Endothelial cell of umbilical vein (primary cell): ENCODE results near the gene ABL1. TPM values are rescaled to one million over a fixed set of nuclear protein-coding genes. Genes with fewer than 3 reads are reported as not detected.

Experiments
- BruUV-seq: library from RNA; stranded (reverse); fragments of 400-500 nt; replicated peaks from 2 replicates; lab custom pipeline; 2021; lab: Mats Ljungman, UMichigan
- CTCF ChIA-PET: fragments of 300-600, 350-600 bp; sonication (Branson Sonifier 250); formaldehyde crosslinking; loops from one replicate; lab custom pipeline; 2021; ENCODE audit warnings: antibody characterized with exemption, inconsistent platforms; lab: Charles Lee
- POLR2A ChIA-PET: fragments of 300-600, 350-600 bp; sonication (Branson Sonifier 250); formaldehyde crosslinking; loops from one replicate; lab custom pipeline; 2021; ENCODE audit warnings: antibody characterized with exemption, inconsistent platforms; lab: Charles Lee
- DNase-seq: peaks from one replicate; pipeline ENCODE4 v3.0.0-alpha.2; 2011; ENCODE audit warnings: low read depth, low spot score
- FAIRE-seq: peaks from 2 replicates; lab custom pipeline; 2011; peaks lifted over from hg19 to GRCh38; lab: Jason Lieb, UNC
- H2AFZ ChIP-seq: 2 replicates; pipeline ENCODE4 v1.6.0; 2012; ENCODE audit warnings: low read depth, low read length, control low read depth, inconsistent platforms
- H3K27ac ChIP-seq: 2 replicates; pipeline ENCODE4 v1.5.1; 2011; ENCODE audit warnings: low read depth, mild to moderate bottlenecking, control low read depth, low read length, moderate library complexity; ENCODE audit not compliant: insufficient read depth
- H3K27me3 ChIP-seq, 2 experiments: 2 replicates each; pipeline versions ENCODE4 v1.6.0 to v1.6.1; 2011; ENCODE audit warnings: low read length in 2 of 2, mixed read lengths in 1 of 2; ENCODE audit not compliant: control insufficient read depth in 2 of 2, insufficient read depth in 2 of 2
- H3K36me3 ChIP-seq, 2 experiments: 2 replicates in 1 of 2; 3 replicates in 1 of 2; pipeline ENCODE4 v1.5.1; 2011; ENCODE audit warnings: low read length in 2 of 2, mild to moderate bottlenecking in 1 of 2, moderate library complexity in 1 of 2; ENCODE audit not compliant: control insufficient read depth in 2 of 2, insufficient read depth in 2 of 2; ENCODE audit errors: extremely low read depth in 1 of 2
- H3K4me1 ChIP-seq: 3 replicates; pipeline ENCODE4 v1.5.1; 2011; ENCODE audit warnings: mild to moderate bottlenecking, low read length; ENCODE audit not compliant: control insufficient read depth, insufficient read depth; ENCODE audit errors: extremely low read depth
- H3K4me2 ChIP-seq: 2 replicates; pipeline ENCODE4 v1.6.1; 2011; ENCODE audit warnings: low read length, control low read depth, mixed read lengths; ENCODE audit not compliant: insufficient read depth
- H3K4me3 ChIP-seq, 3 experiments: fragments of 200-600 bp in 1 of 3; sonication (generic), shearing (Covaris generic) in 1 of 3; replicated peaks in 1 of 3; 2 replicates each; pipeline ENCODE4 v1.5.1; 2011 to 2016; ENCODE audit warnings: control low read depth in 3 of 3, low read length in 3 of 3, mild to moderate bottlenecking in 2 of 3, inconsistent platforms in 1 of 3, low read depth in 1 of 3, moderate library complexity in 1 of 3; ENCODE audit not compliant: insufficient read depth in 1 of 3
- H3K79me2 ChIP-seq: 2 replicates; pipeline ENCODE4 v1.6.0; 2012; ENCODE audit warnings: low read length, inconsistent platforms; ENCODE audit not compliant: control insufficient read depth, insufficient read depth
- H3K9ac ChIP-seq: replicated peaks from 2 replicates; pipeline ENCODE3; 2011; ENCODE audit warnings: low read length, control low read depth; ENCODE audit not compliant: insufficient read depth; ENCODE audit errors: extremely low read depth
- H3K9me1 ChIP-seq: replicated peaks from 3 replicates; pipeline ENCODE4 v1.6.0; 2011; ENCODE audit warnings: mild to moderate bottlenecking, low read length; ENCODE audit not compliant: control insufficient read depth, insufficient read depth; ENCODE audit errors: extremely low read depth
- H3K9me3 ChIP-seq: replicated peaks from 2 replicates; pipeline ENCODE4 v1.5.1; 2012; ENCODE audit warnings: low read length, inconsistent platforms; ENCODE audit not compliant: control insufficient read depth, insufficient read depth
- H4K20me1 ChIP-seq: replicated peaks from 2 replicates; pipeline ENCODE3; 2011; ENCODE audit warnings: mild to moderate bottlenecking, low read length; ENCODE audit not compliant: control insufficient read depth, insufficient read depth; ENCODE audit errors: extremely low read depth
- EZH2 ChIP-seq: IDR thresholded peaks from 2 replicates; pipeline ENCODE4 v1.6.1; 2012; ENCODE audit warnings: borderline replicate concordance, low read depth, mild to moderate bottlenecking, moderate library complexity, low read length, inconsistent platforms; ENCODE audit not compliant: severe bottlenecking
- FOS ChIP-seq: IDR thresholded peaks from 2 replicates; pipeline ENCODE4 v1.6.1; 2011; ENCODE audit warnings: mild to moderate bottlenecking, low read length, moderate library complexity, borderline replicate concordance; ENCODE audit not compliant: insufficient read depth
- JUN ChIP-seq: IDR thresholded peaks from 2 replicates; pipeline ENCODE4 v1.6.1; 2011; ENCODE audit warnings: borderline replicate concordance, low read depth; ENCODE audit not compliant: insufficient read length, insufficient read depth
- MYC ChIP-seq: IDR thresholded peaks from one replicate; pipeline ENCODE4 v1.6.1; 2011; ENCODE audit warnings: mild to moderate bottlenecking, low read depth, low read length
- POLR2A ChIP-seq: IDR thresholded peaks from 2 replicates; pipeline ENCODE4 v1.6.1; 2012; ENCODE audit warnings: low read depth, mild to moderate bottlenecking, control low read depth, low read length
- POLR2AphosphoS5 ChIP-seq: IDR thresholded peaks from 2 replicates; pipeline ENCODE4 v1.6.1; 2012; ENCODE audit warnings: low read depth, mild to moderate bottlenecking, control low read depth, low read length, moderate library complexity; ENCODE audit not compliant: insufficient read depth
- dilution Hi-C: fragments of 300-500 bp; cut with MboI; formaldehyde crosslinking; loops from one replicate; pipeline ENCODE4 v1.15.0; 2019; ENCODE audit warnings: low sequenced_read_pairs; ENCODE audit not compliant: extremely low pct_ligation_motif_present
- intact Hi-C: fragments of 100-400 bp; cut with micrococcal nuclease; formaldehyde crosslinking; loops from one replicate; pipeline ENCODE4 v1.10.0; 2022
- polyA plus RNA-seq, 4 experiments: library from polyadenylated mRNA; depleted of rRNA in 3 of 4; stranded (reverse) in 3 of 4; unstranded in 1 of 4; fragments of >200 nt; gene quantifications; 2 replicates each; pipeline versions ENCODE4 v1.2.1 to v1.2.3, GENCODE V29; 2011 to 2012; ENCODE audit warnings: missing spikeins in 1 of 4
- total RNA-seq: library from RNA; stranded (reverse); gene quantifications from 2 replicates; pipeline ENCODE4 v1.2.3, GENCODE V29; 2021
- TF ChIP-seq, protein P1 (sequence below): IDR thresholded peaks from 2 replicates; pipeline ENCODE4 v1.6.1; 2011; ENCODE audit not compliant: insufficient read depth, insufficient read length
- TF ChIP-seq, protein P2 (sequence below), 2 donors: IDR thresholded peaks; 1 replicate in 1 of 2; 2 replicates in 1 of 2; pipeline ENCODE4 v1.5.1; 2011; ENCODE audit warnings: low read length in 2 of 2, mild to moderate bottlenecking in 2 of 2, moderate library complexity in 2 of 2, control low read depth in 1 of 2, inconsistent platforms in 1 of 2, low read depth in 1 of 2; ENCODE audit not compliant: insufficient read depth in 1 of 2; ENCODE audit errors: extremely low read depth in 1 of 2

Gene ABL1
- total and polyA plus RNA-seq, 2 donors (not counting 3 experiments of a cell fraction or from before 2014, with no cell fraction given) = 32.1 to 87.1 TPM

DNA sequence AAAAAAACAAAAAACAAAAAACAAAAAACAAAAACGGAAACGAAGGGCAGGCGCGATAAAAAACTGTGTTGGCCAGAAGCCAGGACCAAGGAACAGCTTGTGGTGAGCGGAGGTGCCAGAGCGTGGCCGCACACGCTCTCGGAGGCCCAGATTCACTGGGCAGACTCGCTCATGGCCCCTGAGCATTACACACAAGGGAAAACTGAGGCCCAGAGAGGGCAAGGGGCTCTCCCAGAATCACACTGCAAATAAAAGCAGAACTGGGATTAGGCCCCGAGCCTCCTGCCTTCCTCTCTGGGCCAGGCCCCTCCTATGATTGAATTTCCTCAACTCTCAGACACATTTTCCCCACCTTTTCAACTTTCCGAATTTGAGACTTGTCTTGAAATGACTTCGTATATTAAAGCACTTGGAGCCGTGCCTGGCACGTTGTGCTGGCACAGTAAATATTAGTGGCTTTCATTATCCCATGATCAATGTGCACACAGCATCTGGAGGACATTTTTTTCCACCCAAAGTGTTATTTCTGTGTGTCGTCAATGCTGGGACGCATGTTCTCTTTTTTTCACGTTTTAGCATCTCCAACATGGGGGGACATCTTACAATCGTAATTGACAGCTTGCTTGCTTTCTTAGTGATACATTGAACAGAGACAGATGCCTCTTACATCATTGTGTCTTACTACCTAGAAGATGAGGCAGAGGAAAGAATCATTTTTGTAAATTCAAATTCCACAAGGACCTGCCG, 96.6 kb downstream of the ABL1 start:
- no peak for TF ChIP-seq POLR2A
- no peak for TF ChIP-seq MYC
- no peak for TF ChIP-seq POLR2AphosphoS5
- no peak for TF ChIP-seq EZH2
- TF ChIP-seq, protein P1, sequence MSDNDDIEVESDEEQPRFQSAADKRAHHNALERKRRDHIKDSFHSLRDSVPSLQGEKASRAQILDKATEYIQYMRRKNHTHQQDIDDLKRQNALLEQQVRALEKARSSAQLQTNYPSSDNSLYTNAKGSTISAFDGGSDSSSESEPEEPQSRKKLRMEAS = no peak
- TF ChIP-seq, protein P2, sequence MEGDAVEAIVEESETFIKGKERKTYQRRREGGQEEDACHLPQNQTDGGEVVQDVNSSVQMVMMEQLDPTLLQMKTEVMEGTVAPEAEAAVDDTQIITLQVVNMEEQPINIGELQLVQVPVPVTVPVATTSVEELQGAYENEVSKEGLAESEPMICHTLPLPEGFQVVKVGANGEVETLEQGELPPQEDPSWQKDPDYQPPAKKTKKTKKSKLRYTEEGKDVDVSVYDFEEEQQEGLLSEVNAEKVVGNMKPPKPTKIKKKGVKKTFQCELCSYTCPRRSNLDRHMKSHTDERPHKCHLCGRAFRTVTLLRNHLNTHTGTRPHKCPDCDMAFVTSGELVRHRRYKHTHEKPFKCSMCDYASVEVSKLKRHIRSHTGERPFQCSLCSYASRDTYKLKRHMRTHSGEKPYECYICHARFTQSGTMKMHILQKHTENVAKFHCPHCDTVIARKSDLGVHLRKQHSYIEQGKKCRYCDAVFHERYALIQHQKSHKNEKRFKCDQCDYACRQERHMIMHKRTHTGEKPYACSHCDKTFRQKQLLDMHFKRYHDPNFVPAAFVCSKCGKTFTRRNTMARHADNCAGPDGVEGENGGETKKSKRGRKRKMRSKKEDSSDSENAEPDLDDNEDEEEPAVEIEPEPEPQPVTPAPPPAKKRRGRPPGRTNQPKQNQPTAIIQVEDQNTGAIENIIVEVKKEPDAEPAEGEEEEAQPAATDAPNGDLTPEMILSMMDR (IDR thresholded peaks at IDR 0.05; ENCODE audit: extremely low read depth in 1 of 2, insufficient read depth in 1 of 2, low read depth in 1 of 2, low read length in 2 of 2) = no peak
- no peak for TF ChIP-seq FOS
- no peak for TF ChIP-seq JUN
- H2AFZ ChIP-seq = no peak overlapping the region
- BruUV-seq = no TSS peak
- FAIRE-seq = no peak
- no peaks in the 10 kb centered on the region for H3K9me1 ChIP-seq
- H3K27me3 ChIP-seq = peaks cover 12 to 16% of the 10 kb centered on the region in 2 experiments
- H3K27ac ChIP-seq = no peak overlapping the region
- H3K4me1 ChIP-seq = peaks cover 7% of the 10 kb centered on the region
- H3K4me2 ChIP-seq = no peak overlapping the region
- POLR2A ChIA-PET = no interaction called here
- H3K9ac ChIP-seq = no peak overlapping the region
- dilution Hi-C loops (no loop called here), intact Hi-C loops (no loop called here)
- no peaks in the 10 kb centered on the region for H3K9me3 ChIP-seq
- no peaks in the 10 kb centered on the region for H4K20me1 ChIP-seq
- DNase-seq = no peak
- CTCF ChIA-PET = interaction anchor here (2.2 kb wide), 1 partner anchor 38 kb away, joined by 6 read pairs; no protein-coding TSS in a partner anchor
- H3K4me3 ChIP-seq = no peak overlapping the region
- H3K79me2 ChIP-seq = no peaks in the 10 kb centered on the region
- H3K36me3 ChIP-seq = no peaks in the 10 kb centered on the region
